ENCODE measurements around the gene WDR46. TPM values are rescaled to one million over a fixed set of nuclear protein-coding genes. Genes with fewer than 3 reads are reported as not detected.
A peak's percentile ranks its signal among the peaks of the same experiment; 100 is the strongest.

WDR46 gene
- total and polyA plus RNA-seq, 2 of the 13 experiments (the other 11 are each of a cell fraction or from before 2014, with no cell fraction given), result 47.4 to 105 TPM

DNA sequence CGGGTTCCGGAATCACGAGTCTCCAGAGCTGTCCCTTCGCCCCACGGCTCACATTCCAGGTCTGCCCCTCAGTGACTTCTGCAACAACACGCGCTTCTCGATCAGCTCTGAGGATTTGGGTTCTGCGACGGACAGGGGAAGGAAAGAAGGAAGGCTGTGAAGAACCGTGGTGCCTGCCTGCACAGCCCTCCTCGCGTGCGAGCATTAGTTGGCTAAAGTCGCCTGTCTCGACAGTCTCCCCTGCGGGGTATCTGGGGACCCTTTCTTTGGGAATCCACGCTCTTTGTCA lies 40.5 kb downstream of the WDR46 start (continued):
- TF ChIP-seq HDAC1 (CRISPR knock-in tag; IDR thresholded peaks at IDR 0.05) (peak; percentile 65; the same call in 1 of the 2 replicates), HMGA1 (CRISPR knock-in tag; conservative IDR thresholded peaks at IDR 0.05) (no peak), ZNF510 (CRISPR knock-in tag; IDR thresholded peaks at IDR 0.05; ENCODE audit: low read depth) (peak; percentile 77; the same call in 1 of the 2 replicates), ZNF484 (CRISPR knock-in tag; IDR thresholded peaks at IDR 0.05; ENCODE audit: borderline replicate concordance, low read depth) (no peak), RCOR2 (CRISPR knock-in tag; IDR thresholded peaks at IDR 0.05) (no peak), MED13 (CRISPR knock-in tag; IDR thresholded peaks at IDR 0.05) (no peak), ZNF44 (CRISPR knock-in tag; IDR thresholded peaks at IDR 0.05) (no peak; the same call in 1 of the 2 replicates), SMAD1 (CRISPR knock-in tag; IDR thresholded peaks at IDR 0.05; ENCODE audit: borderline replicate concordance, low read depth) (no peak), RAD51 (IDR thresholded peaks at IDR 0.05; ENCODE audit: borderline replicate concordance) (no peak), ZNF260 (CRISPR knock-in tag; IDR thresholded peaks at IDR 0.05; ENCODE audit: borderline replicate concordance, low read depth) (peak; percentile 69; the same call in 1 of the 2 replicates), FOXM1 (CRISPR knock-in tag; IDR thresholded peaks at IDR 0.05) (no peak), CREM (IDR thresholded peaks at IDR 0.05) (no peak), CREM (CRISPR knock-in tag; IDR thresholded peaks at IDR 0.05) (no peak), HNRNPL (IDR thresholded peaks at IDR 0.05; ENCODE audit: low read depth, low read length) (no peak), GTF2F1 (IDR thresholded peaks at IDR 0.05; ENCODE audit: low read length) (no peak), ZNF564 (CRISPR knock-in tag; IDR thresholded peaks at IDR 0.05) (no peak), ZNF607 (CRISPR knock-in tag; IDR thresholded peaks at IDR 0.05; ENCODE audit: borderline replicate concordance) (no peak)
- TF ChIP-seq, protein P1, sequence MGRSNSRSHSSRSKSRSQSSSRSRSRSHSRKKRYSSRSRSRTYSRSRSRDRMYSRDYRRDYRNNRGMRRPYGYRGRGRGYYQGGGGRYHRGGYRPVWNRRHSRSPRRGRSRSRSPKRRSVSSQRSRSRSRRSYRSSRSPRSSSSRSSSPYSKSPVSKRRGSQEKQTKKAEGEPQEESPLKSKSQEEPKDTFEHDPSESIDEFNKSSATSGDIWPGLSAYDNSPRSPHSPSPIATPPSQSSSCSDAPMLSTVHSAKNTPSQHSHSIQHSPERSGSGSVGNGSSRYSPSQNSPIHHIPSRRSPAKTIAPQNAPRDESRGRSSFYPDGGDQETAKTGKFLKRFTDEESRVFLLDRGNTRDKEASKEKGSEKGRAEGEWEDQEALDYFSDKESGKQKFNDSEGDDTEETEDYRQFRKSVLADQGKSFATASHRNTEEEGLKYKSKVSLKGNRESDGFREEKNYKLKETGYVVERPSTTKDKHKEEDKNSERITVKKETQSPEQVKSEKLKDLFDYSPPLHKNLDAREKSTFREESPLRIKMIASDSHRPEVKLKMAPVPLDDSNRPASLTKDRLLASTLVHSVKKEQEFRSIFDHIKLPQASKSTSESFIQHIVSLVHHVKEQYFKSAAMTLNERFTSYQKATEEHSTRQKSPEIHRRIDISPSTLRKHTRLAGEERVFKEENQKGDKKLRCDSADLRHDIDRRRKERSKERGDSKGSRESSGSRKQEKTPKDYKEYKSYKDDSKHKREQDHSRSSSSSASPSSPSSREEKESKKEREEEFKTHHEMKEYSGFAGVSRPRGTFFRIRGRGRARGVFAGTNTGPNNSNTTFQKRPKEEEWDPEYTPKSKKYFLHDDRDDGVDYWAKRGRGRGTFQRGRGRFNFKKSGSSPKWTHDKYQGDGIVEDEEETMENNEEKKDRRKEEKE (IDR thresholded peaks at IDR 0.05), result no peak
- TF ChIP-seq, protein P2, sequence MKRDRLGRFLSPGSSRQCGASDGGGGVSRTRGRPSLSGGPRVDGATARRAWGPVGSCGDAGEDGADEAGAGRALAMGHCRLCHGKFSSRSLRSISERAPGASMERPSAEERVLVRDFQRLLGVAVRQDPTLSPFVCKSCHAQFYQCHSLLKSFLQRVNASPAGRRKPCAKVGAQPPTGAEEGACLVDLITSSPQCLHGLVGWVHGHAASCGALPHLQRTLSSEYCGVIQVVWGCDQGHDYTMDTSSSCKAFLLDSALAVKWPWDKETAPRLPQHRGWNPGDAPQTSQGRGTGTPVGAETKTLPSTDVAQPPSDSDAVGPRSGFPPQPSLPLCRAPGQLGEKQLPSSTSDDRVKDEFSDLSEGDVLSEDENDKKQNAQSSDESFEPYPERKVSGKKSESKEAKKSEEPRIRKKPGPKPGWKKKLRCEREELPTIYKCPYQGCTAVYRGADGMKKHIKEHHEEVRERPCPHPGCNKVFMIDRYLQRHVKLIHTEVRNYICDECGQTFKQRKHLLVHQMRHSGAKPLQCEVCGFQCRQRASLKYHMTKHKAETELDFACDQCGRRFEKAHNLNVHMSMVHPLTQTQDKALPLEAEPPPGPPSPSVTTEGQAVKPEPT (CRISPR knock-in tag; IDR thresholded peaks at IDR 0.05; ENCODE audit: low read depth), result no peak; the same call in 1 of the 2 replicates
- TF ChIP-seq, protein P3, sequence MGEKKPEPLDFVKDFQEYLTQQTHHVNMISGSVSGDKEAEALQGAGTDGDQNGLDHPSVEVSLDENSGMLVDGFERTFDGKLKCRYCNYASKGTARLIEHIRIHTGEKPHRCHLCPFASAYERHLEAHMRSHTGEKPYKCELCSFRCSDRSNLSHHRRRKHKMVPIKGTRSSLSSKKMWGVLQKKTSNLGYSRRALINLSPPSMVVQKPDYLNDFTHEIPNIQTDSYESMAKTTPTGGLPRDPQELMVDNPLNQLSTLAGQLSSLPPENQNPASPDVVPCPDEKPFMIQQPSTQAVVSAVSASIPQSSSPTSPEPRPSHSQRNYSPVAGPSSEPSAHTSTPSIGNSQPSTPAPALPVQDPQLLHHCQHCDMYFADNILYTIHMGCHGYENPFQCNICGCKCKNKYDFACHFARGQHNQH (CRISPR knock-in tag; IDR thresholded peaks at IDR 0.05), result no peak
- TF ChIP-seq, protein P4, sequence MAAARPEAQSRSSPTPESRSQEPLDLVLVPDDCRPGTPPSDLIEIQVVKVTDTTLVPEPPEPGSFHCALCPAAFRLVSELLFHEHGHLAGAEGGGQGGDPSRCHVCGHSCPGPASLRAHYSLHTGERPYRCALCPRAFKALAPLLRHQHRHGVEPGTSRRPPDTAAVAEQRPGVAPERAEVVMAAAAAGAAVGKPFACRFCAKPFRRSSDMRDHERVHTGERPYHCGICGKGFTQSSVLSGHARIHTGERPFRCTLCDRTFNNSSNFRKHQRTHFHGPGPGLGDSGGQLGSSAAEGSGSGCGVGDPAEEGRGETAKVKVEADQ (CRISPR knock-in tag; IDR thresholded peaks at IDR 0.05; ENCODE audit: borderline replicate concordance), result no peak
- TF ChIP-seq, protein P5, sequence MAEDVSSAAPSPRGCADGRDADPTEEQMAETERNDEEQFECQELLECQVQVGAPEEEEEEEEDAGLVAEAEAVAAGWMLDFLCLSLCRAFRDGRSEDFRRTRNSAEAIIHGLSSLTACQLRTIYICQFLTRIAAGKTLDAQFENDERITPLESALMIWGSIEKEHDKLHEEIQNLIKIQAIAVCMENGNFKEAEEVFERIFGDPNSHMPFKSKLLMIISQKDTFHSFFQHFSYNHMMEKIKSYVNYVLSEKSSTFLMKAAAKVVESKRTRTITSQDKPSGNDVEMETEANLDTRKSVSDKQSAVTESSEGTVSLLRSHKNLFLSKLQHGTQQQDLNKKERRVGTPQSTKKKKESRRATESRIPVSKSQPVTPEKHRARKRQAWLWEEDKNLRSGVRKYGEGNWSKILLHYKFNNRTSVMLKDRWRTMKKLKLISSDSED (CRISPR knock-in tag; IDR thresholded peaks at IDR 0.05), result no peak
- TF ChIP-seq, protein P6, sequence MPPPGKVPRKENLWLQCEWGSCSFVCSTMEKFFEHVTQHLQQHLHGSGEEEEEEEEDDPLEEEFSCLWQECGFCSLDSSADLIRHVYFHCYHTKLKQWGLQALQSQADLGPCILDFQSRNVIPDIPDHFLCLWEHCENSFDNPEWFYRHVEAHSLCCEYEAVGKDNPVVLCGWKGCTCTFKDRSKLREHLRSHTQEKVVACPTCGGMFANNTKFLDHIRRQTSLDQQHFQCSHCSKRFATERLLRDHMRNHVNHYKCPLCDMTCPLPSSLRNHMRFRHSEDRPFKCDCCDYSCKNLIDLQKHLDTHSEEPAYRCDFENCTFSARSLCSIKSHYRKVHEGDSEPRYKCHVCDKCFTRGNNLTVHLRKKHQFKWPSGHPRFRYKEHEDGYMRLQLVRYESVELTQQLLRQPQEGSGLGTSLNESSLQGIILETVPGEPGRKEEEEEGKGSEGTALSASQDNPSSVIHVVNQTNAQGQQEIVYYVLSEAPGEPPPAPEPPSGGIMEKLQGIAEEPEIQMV (CRISPR knock-in tag; IDR thresholded peaks at IDR 0.05; ENCODE audit: low read depth), result 0 out of 2 replicates have a peak, but pooled peaks have one; percentile 59
